Glomerular visceral epithelial cell (primary cell): ENCODE data around the gene GCNT1.
A peak's percentile ranks its signal among the peaks of the same experiment; 100 is the strongest.
"Not testable (repeated sequence)": the region's sequence is repeated elsewhere in the genome, so short reads cannot be mapped to it uniquely, and the experiment has no call there.

ENCODE experiments used
- DNase-seq: peaks from one replicate; pipeline ENCODE4 v3.0.0-alpha.2; 2016; ENCODE audit errors: extremely low spot score

GCNT1 gene

DNA sequence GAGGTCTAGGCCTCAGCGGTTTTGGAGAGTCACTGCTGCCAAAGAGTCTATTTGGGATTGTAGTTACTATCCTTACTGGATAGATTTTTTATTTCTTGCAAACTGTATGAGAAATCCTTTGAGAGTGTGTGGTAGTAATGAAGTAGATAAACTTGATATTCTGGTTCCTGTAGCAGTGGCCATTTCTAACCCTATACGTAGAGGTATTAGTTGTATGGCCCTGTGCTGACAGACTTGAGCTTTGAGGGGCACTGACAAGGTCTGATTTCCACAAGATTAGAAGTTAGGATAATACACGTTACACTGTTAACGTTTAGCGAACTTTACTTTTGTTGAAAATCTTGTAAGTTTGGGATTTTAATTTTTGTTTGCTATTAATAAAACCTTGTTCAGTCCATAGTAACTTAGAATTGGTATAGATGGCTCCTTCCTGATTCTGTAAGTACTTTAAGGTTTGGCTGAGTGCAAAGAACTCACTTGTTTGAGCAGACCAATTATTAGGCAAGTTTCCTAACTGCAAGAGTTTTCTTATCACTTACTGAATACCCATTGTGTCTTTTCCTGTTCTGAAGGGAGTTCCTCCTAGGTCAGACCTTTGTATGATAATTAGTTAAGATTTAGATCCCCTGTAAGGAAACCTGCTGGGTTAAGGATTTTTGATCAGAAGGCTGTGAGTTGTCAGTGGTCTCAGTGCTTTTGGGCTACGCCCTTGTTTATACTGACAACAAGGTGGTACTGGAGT, 31.4 kb downstream of the GCNT1 start:
- DNase-seq = no peak

DNA sequence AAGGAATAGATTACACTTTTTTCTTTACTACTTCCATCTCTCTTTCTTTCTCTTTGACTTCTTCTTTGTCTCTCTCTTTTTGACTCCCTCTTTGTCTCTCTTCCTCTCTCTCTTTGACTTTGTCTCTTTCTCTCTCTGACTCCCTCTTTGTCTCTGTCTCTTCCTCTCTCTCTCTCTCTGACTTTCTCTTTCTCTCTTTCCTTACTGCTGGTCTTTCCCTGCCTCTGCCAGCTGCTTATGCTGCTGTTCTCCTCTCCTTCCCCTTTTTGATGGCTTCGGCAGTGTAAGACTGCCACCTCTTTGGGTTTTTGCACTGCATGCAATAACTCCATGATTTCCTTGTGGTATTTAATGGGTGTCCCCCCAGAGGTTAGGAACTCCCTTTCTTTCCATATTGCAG, 32.1 kb downstream of the GCNT1 start:
- DNase-seq = not testable (repeated sequence)

DNA sequence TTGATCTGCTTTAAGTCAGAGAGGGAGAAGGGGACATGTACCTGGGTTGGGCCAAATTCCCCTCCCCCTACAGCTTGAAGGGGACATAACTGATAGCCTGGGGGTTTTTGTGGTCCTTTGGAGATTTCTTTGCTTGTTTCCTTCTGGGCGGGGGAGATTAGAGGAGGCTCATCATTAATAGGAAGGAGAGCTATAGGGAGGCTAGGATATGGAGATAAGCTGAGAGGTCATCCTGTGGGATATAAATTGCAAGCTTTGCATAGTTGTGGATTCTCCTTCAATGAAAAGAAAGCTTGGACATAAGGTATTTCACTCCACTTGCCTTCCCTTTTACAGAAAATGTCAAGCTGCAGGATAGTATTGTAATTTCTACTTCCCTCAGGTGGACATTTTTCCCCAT, 34.5 kb downstream of the GCNT1 start:
- DNase-seq = not testable (repeated sequence)

DNA sequence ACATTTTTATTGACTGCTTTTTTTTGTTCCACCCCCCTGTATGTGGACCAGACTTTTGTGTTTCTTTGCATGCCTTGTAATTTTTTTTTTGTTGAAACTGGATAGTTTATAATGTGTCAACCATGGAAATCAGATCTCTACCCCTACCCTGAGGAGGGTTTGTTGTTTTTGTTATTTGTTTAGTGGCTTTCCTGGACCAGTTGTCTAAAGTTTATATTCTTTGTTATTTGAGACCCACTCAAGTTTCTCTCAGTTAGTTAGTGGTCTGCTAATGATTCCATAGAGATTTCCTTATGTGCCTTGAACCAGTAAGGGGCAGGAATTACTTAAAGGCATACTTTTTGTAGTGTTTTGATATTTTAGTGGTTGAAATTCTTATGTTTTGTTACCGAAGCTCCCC, 41.1 kb downstream of the GCNT1 start:
- DNase-seq = no peak

DNA sequence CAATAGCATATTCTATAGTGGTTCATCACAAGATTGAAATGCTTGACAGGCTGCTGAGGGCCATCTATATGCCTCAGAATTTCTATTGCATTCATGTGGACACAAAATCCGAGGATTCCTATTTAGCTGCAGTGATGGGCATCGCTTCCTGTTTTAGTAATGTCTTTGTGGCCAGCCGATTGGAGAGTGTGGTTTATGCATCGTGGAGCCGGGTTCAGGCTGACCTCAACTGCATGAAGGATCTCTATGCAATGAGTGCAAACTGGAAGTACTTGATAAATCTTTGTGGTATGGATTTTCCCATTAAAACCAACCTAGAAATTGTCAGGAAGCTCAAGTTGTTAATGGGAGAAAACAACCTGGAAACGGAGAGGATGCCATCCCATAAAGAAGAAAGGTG, 43.8 kb downstream of the GCNT1 start:
- peak; percentile 79 for DNase-seq

DNA sequence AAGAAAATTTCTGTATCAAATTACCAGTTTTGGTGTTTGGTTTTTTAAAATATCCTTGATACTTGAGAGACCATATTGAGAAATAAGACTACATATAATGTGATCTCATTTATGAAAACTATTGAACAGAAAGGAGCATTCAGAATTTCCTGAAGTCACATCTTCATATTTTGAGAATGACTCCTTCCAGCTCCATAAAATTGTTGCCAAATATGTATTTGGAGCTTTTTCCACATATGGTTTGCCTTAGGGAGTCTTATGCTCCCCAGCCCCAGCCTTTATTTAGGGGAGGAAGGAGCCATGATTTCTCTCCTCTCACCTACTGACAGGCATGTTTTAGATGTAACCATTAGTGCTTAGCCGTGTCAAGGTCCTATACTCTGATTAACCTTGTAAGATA, 51.1 kb downstream of the GCNT1 start:
- no peak for DNase-seq

DNA sequence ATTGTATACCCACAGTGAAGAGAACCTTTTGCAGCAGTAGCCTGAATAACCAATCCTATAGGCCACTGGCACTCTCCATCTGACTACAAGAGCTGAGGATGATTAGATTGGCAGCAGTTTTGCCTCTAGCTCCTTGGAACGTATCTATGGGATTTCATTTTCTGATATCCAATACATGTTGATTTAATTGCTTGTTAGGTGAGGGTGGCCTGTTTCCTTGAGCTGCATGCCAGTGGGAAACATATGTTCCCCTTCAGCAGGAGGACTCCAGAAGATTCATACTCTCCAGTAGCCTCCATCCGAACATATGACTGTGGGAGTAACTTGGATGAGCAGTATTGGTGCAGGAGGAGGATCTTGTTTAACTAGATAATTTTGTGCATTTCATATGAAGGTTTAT, 51.5 kb downstream of the GCNT1 start:
- no peak for DNase-seq

DNA sequence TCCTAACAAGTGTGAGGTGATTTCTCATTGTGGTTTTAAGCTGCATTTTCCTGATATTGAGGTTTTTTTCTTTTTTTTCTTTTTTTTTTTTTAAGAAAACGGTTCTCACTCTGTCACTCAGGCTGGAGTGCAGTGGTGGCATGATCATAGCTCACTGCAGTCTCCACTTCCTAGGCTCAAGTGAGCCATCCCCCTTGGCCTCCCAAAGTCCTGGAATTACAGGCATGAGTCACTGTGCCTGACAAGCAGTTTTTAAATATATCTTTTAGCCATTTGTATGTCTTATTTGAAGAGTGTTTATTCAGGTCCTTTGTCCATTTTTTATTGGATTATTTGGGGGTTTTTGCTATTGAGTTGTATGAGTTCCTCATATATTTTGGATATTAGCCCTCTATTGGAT, 53.8 kb downstream of the GCNT1 start:
- peak; percentile 71 for DNase-seq

DNA sequence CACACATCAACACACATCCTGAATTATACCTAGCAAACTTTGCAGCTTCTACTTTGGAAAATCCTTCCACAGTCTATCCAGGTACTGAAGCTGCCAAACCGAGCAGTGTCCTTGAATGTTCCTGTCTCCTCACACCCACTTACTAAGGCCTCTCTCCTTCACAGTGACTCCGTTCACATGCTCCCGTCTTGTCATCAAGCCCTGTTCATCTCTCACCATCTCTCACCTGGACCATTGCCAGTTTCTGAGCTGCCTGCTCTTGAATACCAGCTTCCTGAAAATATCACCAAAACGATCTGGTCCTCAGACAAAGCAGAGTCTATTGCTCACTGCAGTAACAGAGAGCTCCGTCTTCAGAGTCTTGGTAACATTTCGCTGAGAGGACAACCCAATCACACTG, 57.4 kb downstream of the GCNT1 start:
- no peak for DNase-seq

DNA sequence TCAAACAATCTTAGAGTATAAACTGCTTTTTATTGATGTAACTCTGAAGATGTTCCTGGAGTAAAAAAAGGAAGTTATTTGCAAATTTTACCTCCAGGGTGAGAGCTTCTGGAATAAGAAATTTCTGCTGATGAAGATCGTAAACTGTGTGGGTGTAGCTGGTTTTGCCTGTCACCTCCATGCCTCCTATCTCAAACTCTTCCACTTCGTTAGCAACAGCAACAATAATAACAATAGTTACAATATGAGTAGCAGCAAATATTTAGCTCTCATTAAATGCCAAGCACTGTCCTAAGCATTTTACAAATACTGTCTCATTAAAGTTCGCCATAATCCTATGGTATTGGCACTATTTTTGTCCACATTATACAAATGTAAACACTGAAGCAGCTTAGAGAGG, 57.9 kb downstream of the GCNT1 start:
- no peak for DNase-seq

DNA sequence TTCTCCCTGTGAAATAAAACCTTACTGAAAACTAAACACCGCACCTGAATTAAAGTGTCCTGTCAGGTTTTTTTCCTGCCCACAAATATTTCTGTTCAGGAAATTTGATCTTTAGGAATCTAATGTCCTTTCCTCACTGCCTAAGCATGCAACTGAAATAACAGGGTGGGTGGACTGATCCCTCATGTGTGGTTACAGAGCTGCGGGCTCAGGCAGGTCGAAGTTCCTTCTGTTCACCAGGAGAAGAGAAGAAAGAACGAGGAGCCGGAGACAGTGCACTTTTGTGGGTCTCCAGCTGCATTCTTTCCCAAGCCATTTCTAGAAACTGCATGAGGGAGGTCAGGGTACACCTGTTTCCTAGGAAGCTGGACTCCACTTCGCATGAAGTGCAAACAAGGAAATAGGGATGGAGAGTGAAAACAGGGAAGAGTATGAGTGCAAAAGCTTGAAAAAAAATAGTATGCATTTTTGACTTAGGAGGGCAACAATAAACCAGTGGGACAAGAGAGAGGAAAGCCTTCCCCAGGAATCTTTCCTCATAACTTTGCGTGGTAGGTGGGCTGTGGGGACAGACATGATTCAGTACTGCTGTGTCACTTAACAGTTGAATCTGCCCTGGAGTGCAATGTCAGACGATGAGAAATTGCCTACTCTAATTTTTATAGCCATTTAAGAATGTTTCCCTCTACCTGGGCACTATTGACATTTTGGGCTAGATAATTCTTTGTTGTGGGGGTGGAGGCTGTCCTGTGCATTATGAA, 60.3 kb downstream of the GCNT1 start:
- DNase-seq = peak; percentile 77

DNA sequence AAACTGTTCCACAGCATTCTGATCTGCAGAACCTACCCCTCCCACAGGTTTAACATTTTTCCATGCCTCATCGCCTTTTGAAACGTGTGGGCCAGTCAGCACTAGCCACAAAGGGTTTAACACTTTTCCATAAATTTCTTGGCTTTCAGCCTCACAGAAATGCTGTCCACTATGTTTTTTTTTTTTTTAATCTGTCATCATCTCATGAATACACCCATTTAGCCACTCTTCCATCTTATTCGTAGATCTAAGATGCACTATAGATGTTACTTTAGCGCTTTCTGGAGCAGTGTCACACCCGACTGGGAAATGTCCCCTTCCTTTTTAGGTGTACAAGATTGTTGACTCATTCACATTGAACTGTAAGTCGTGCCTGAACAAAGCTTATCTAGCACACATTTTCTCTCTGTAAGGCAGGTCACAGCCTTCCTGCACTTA, 62.3 kb downstream of the GCNT1 start:
- DNase-seq = peak; percentile 81

DNA sequence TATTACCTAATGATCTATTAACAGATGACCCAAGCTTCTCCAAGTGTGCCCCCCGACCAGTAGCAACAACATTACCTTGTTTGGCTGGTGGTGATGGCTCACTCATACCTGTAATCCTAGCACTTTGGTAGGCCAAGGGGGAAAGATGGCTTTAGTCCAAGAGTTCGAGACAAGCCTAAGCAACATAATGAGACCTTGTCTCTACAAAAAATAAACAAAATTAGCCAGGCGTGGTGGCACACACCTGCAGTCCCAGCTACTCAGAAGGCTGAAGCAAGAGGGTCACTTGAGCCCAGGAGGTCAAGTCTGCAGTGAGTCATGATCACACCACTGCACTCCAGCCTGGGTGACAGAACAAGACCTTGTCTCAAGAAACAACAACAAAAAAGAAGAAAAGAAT, 62.9 kb downstream of the GCNT1 start:
- peak; percentile 62 for DNase-seq

DNA sequence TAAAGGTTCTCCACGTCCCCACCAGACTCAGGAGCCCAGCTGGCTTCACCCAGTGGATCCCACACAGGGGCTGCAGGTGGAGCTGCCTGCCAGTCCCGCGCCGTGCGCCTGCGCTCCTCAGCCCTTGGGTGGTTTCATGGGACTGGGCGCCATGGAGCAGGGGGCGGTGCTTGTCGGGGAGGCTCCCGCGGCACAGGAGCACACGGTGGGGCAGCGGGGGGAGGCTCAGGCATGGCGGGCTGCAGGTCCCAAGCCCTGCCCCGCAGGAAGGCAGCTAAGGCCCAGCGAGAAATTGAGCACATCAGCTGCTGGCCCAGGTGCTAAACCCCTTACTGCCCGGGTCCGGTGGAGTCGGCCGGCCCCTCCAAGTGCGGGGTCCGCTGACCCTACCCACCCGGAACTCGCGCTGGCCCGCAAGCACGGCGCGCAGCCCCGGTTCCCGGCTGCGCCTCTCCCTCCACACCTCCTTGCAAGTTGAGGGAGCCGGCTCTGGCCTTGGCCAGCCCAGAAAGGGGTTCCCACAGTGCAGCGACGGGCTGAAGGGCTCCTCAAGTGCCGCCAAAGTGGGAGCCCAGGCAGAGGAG, 64.7 kb downstream of the GCNT1 start:
- not testable (repeated sequence) for DNase-seq

DNA sequence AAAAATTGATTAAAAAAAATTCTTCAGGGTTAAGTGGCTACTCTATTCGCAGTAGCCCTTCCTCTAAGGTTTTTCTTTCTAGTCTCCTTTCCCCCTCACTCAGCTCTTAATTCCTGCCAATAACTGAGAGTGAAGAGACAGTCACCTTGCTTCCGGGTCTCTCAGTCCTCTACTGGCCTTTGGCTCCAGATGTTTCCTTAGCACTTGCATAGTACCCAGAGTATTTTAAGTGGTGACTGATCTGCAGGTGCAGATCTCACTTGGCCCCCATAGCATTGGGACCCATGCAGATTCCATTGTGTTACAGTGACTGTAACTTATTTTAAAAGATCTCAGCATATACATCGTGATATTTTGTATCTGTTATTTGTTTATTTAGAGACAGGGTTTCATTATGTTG, 66.2 kb downstream of the GCNT1 start:
- DNase-seq = no peak

DNA sequence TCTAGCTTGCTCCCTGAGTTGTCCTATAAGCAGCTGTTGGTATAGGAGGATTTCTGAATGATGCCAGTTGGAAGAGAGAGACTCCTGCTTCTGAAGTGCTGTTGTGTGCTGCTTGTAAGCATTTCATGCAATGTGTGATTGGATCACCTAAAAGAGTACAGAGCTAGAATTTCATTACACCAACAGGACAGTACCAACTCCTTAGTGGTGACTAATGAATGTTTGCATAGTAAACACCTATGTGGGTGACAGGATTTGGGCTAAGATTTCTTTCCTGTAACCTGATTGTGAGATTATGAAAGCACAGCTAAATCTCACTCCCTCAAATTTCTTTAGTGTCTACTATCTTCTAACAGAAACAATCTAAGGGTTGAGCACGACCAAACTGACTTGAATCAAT, 67.0 kb downstream of the GCNT1 start:
- DNase-seq = no peak

DNA sequence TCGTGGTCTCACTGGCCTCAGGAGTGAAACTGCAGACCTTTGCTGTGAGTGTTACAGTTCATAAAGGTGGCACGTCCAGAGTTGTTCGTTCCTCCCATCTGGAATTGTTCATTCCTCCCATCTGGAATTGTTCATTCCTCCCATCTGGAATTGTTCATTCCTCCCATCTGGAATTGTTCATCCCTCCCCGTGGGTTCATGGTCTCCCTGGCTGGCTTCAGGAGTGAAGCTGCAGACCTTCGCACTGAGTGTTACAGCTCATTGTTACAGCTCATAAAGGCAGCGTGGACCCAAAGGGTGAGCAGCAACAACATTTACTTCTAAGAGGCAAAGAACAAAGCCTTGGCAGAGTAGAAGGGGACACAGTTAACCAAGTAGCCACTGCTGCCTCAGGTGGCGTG, 69.1 kb downstream of the GCNT1 start:
- no peak for DNase-seq

DNA sequence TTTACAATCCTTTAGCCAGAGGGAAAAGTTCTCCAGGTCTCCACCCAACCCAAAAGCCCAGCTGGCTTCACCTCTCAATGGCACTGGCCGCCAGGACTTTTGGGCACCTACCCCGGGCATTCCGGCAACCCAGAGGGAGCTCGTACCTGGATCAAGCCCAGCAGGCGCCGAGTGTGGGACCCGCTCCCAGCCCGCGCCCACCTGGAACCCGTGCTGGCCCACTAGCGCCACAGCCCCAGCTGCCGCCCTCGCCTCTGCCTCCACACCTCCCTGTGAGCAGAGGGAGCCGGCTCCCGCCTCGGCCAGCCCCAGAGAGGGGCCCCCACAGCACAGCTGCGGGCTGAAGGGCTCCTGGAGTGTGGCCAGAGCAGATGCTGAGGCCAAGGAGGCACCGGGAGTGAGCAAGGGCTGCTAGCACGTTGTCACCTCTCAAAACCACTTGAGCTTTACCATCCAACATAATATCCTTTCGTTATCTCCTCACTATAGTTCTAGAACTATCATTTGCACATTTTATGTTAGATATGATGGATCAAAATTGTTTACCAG, 69.7 kb downstream of the GCNT1 start:
- DNase-seq = no peak

DNA sequence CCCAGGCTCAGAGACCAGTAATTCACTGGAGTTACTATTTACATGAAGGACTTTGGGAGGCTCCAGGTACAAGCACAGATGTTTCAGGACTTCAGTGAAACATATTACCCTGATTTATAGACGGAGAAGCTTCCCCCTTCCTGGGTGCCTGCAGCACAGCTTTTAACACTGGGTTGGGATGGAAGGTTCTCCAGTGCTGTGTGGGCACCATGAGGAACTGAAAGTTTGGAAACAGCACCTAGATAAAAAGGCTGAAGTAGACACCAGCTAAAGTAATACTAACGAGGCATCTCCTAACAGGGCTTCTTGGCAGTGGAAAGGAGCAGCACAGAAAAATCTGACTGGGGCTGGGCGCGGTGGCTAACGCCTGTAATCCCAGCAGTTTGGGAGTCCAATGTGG, 70.7 kb downstream of the GCNT1 start:
- no peak for DNase-seq

DNA sequence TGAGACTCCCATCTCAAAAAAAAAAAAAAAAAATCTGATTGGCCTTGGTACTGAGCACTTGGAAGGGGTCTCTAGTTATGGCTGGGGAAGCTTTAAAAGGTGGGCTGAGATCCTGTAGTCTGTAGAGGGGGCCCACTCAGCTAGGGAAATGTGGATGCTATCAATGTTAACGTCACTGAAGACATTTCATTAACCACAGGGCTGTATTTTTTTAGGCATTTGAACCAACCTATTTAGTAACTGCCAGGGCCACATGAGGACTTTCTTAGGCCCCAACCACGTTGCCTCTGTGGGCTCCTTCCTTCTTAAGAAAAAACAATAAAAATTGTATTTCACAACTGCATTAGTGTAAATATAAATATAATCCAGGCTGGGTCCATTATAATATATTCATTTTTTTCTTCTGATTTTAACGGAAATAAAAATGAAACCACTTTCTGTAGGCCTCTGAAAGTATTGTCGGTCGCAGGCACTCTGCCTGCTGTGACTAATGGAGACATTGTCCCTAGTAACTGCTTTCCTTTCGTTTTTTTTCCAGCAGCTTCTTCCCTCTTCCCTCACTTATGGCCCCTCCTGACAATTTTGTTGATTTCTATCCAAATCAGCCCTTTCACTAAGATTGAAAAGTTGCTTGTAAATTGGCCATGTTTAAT, 71.6 kb downstream of the GCNT1 start:
- no peak for DNase-seq

DNA sequence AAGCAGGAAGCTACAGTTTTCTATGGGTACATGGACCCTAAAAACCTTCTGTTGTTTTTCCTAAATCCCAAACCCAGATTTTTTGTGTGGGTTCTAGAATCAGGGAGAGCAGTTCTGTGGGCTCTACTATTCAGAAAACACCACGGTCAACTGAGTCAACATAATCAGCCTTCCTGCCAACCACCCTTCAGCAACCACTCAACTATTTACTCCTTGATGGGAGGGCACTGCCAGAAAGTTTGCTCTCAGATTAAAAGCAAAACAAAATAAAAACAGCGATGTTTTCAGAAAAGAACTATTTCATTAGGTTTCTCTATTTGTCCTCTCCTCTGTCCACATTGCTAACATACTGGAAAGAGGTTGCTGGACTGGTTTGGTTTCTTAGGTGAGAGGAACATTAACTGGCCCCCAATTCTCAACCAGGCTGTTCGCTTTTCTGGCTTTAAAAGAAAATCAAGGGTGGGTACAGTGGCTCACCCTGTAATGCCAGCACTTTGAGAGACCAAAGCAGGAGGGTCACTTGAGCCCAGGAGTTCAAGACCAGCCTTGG, 72.3 kb downstream of the GCNT1 start:
- DNase-seq = no peak

DNA sequence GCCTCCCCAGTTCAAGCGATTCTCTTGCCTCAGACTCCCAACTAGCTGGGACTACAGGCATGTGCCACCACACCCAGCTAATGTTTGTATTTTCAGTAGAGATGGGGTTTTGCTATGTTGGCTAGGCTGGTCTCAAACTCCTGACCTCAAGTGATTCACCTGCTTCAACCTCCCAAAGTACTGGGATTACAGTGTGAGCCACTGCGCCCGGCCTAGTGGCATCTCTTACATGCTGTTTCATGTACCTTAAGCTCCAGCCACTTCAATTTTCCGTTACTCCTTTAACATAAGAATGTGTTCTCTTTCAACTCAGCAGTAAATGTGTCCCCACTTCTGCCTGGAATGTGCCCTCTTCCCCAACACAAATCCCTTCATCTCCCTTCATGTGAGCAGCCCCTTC, 73.9 kb downstream of the GCNT1 start:
- not testable (repeated sequence) for DNase-seq
